ENCODE measurements around the gene NFYC.

The NFYC gene

GRCh38 chr1:40802742-40803113, 111.2 kb downstream of the NFYC start:
- Histone ChIP-seq H3K27me3 (peaks cover 42% of the 10 kb centered on the region), H3K4me1 (ENCODE audit: control insufficient read depth in 1 of 2, insufficient read depth in 1 of 2, low read depth in 1 of 2, low read length in 1 of 2) (peaks cover 9 to 14% of the 10 kb centered on the region in 2 experiments), H3K36me3 (no peaks in the 10 kb centered on the region), H3K4me3 (ENCODE audit: low read depth in 1 of 2, low read length in 1 of 2) (peak overlapping the region; percentile 67 to 74), H3K27ac (peak overlapping the region; percentile 27), H3K9me3 (no peaks in the 10 kb centered on the region)
- TF ChIP-seq CTCF (IDR thresholded peaks at IDR 0.05) = no peak

- Histone ChIP-seq H3K4me1 (ENCODE audit: control insufficient read depth in 1 of 2, insufficient read depth in 1 of 2, low read depth in 1 of 2, low read length in 1 of 2) (peaks cover 8 to 12% of the 10 kb centered on the region in 2 experiments), H3K9me3 (no peaks in the 10 kb centered on the region), H3K27me3 (peaks cover 42% of the 10 kb centered on the region), H3K4me3 (ENCODE audit: low read depth in 1 of 2, low read length in 1 of 2) (no peak overlapping the region), H3K36me3 (no peaks in the 10 kb centered on the region), H3K27ac (no peak overlapping the region)
- TF ChIP-seq CTCF (IDR thresholded peaks at IDR 0.05) = no peak
Observed at GRCh38 chr1:40803447-40803846, 111.9 kb downstream of the NFYC start.

GRCh38 chr1:40803902-40804301, 112.4 kb downstream of the NFYC start:
- no peak overlapping the region for H3K4me3 ChIP-seq (ENCODE audit: low read depth in 1 of 2, low read length in 1 of 2)
- H3K36me3 ChIP-seq = no peaks in the 10 kb centered on the region
- H3K27me3 ChIP-seq = peaks cover 42% of the 10 kb centered on the region
- H3K27ac ChIP-seq = no peak overlapping the region
- H3K4me1 ChIP-seq (ENCODE audit: control insufficient read depth in 1 of 2, insufficient read depth in 1 of 2, low read depth in 1 of 2, low read length in 1 of 2) = peaks cover 8 to 12% of the 10 kb centered on the region in 2 experiments
- H3K9me3 ChIP-seq = no peaks in the 10 kb centered on the region
- no peak for TF ChIP-seq CTCF (IDR thresholded peaks at IDR 0.05)

GRCh38 chr1:40806240-40806639, 114.7 kb downstream of the NFYC start:
- H3K9me3 ChIP-seq = no peaks in the 10 kb centered on the region
- peaks cover 8 to 17% of the 10 kb centered on the region in 2 experiments for H3K4me1 ChIP-seq (ENCODE audit: control insufficient read depth in 1 of 2, insufficient read depth in 1 of 2, low read depth in 1 of 2, low read length in 1 of 2)
- H3K36me3 ChIP-seq = no peaks in the 10 kb centered on the region
- no peak overlapping the region for H3K27ac ChIP-seq
- peaks cover 39% of the 10 kb centered on the region for H3K27me3 ChIP-seq
- no peak for TF ChIP-seq CTCF (IDR thresholded peaks at IDR 0.05)
- H3K4me3 ChIP-seq (ENCODE audit: low read depth in 1 of 2, low read length in 1 of 2) = no peak overlapping the region

- peaks cover 38% of the 10 kb centered on the region for H3K27me3 ChIP-seq
- no peak for TF ChIP-seq CTCF (IDR thresholded peaks at IDR 0.05)
- no peaks in the 10 kb centered on the region for H3K9me3 ChIP-seq
- H3K27ac ChIP-seq = no peak overlapping the region
- H3K4me1 ChIP-seq (ENCODE audit: control insufficient read depth in 1 of 2, insufficient read depth in 1 of 2, low read depth in 1 of 2, low read length in 1 of 2) = peaks cover 1 to 10% of the 10 kb centered on the region in 2 experiments
- no peaks in the 10 kb centered on the region for H3K36me3 ChIP-seq
- no peak overlapping the region for H3K4me3 ChIP-seq (ENCODE audit: low read depth in 1 of 2, low read length in 1 of 2)
Observed at GRCh38 chr1:40806731-40807695, 115.5 kb downstream of the NFYC start.

All from neutrophil (primary cell).